SK-N-SH (cell line): ENCODE data around the gene SIX2.

ENCODE experiments used
- CTCF ChIP-seq: fragments of 200-600 bp; sonication (generic); IDR thresholded peaks from 2 replicates; pipeline ENCODE4 v1.6.1; 2017; ENCODE audit warnings: antibody characterized with exemption, mild to moderate bottlenecking, moderate library complexity
- NRF1 ChIP-seq: IDR thresholded peaks from 2 replicates; pipeline ENCODE4 v1.6.1; 2012; ENCODE audit warnings: low read depth, mild to moderate bottlenecking, low read length
- RAD21 ChIP-seq: IDR thresholded peaks from 2 replicates; pipeline ENCODE4 v1.6.1; 2012; ENCODE audit warnings: mild to moderate bottlenecking, low read length
- REST ChIP-seq: IDR thresholded peaks from 2 replicates; pipeline ENCODE4 v1.6.1; 2012; ENCODE audit warnings: mild to moderate bottlenecking, low read depth, low read length, moderate library complexity
- RFX5 ChIP-seq: IDR thresholded peaks from 2 replicates; pipeline ENCODE4 v1.6.1; 2012; ENCODE audit warnings: mild to moderate bottlenecking, improper control_type of control experiment, low read length
- SIN3A ChIP-seq: IDR thresholded peaks from 2 replicates; pipeline ENCODE4 v1.6.1; 2012; ENCODE audit warnings: low read depth, mild to moderate bottlenecking, low read length, moderate library complexity, borderline replicate concordance
- TAF1 ChIP-seq: IDR thresholded peaks from 2 replicates; pipeline ENCODE4 v1.6.1; 2012; ENCODE audit warnings: low read depth, mild to moderate bottlenecking, low read length, moderate library complexity, borderline replicate concordance
- TCF12 ChIP-seq: IDR thresholded peaks from 2 replicates; pipeline ENCODE4 v1.4.0; 2012
- TEAD4 ChIP-seq: IDR thresholded peaks from 2 replicates; pipeline ENCODE4 v1.4.0; 2012; ENCODE audit warnings: mild to moderate bottlenecking, borderline replicate concordance; ENCODE audit not compliant: insufficient read depth
- USF2 ChIP-seq: fragments of 150-350 bp; IDR thresholded peaks from 2 replicates; pipeline ENCODE4 v1.6.1; 2017; ENCODE audit warnings: antibody characterized with exemption, low read length, low read depth, borderline replicate concordance
- YY1 ChIP-seq: IDR thresholded peaks from 2 replicates; pipeline ENCODE4 v1.4.0; 2012; ENCODE audit warnings: low read depth, mild to moderate bottlenecking
- ZBTB33 ChIP-seq: IDR thresholded peaks from 2 replicates; pipeline ENCODE4 v1.4.0; 2012; ENCODE audit warnings: low read depth, borderline replicate concordance

GRCh38 chr2:45000921-45001868 is 8.1 kb downstream of the SIX2 start:
- TF ChIP-seq CTCF: no peak
- no peak for TF ChIP-seq USF2
- no peak for TF ChIP-seq ZBTB33
- no peak for TF ChIP-seq RAD21
- no peak for TF ChIP-seq TAF1
- no peak for TF ChIP-seq RFX5
- TF ChIP-seq NRF1: no peak
- TF ChIP-seq TEAD4: no peak
- TF ChIP-seq REST: no peak
- no peak for TF ChIP-seq TCF12
- TF ChIP-seq YY1: no peak
- no peak for TF ChIP-seq SIN3A
